PC-9 (cell line): ENCODE data around the gene UBN1.

Experiments
- CTCF ChIP-seq: fragments of 200-600 bp; sonication (generic); conservative IDR thresholded peaks from 2 replicates; pipeline ENCODE4 v1.6.1; 2017; ENCODE audit warnings: mixed run types, antibody characterized with exemption, mild to moderate bottlenecking, moderate library complexity
- EZH2 ChIP-seq: fragments of 200-600 bp; sonication (generic); IDR thresholded peaks from 2 replicates; pipeline ENCODE4 v1.8.0; 2017; ENCODE audit warnings: antibody characterized with exemption, low read depth

- no peak for TF ChIP-seq CTCF
- no peak for TF ChIP-seq EZH2
Measured at GRCh38 chr16:4814046-4814445, 33.2 kb upstream of the UBN1 start.
